Measurements from ENCODE around the gene ST6GALNAC3. TPM values are rescaled to one million over a fixed set of nuclear protein-coding genes. Genes with fewer than 3 reads are reported as not detected.
A peak's percentile ranks its signal among the peaks of the same experiment; 100 is the strongest.

Gene ST6GALNAC3
- total and polyA plus RNA-seq, 2 experiments from 2014 or later: 29.4 to 33.3 TPM

DNA sequence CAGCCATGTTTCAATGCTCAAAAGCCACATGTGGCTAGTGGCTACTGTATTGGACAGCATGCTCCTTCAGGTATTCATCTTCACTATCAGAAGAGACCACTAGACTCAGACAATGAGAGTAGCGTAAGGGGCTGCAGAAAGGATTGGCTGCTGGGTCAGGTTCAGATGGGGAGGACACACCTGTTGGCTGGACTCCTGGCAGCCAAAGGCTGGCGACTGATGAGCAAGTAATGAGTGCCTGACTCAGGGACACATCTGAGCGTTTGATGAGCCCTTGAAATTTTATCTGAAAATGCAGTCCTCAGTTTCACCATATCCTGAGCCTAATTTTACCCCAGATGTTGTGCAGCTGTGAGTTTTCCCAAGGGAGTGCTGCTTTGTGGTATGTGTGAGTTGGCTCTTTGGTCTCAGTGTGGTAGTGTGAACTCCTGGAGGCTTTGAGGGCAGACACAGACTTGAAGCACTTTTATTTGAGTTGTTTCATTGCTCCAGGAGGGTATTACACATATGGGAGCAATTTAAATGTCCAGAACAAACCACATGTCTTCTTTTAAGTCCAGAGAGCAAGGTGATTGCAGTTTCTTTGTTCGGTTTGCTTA lies 9.6 kb downstream of the ST6GALNAC3 start:
- DNase-seq (ENCODE audit: low spot score): no peak
- Histone ChIP-seq H4K20me1 (ENCODE audit: insufficient read depth, poor library complexity, severe bottlenecking) (no peaks in the 10 kb centered on the region), H3K4me2 (no peak overlapping the region), H3K36me3 (replicated peaks; ENCODE audit: insufficient read depth, low read depth) (no peaks in the 10 kb centered on the region), H3K9me2 (replicated peaks; ENCODE audit: insufficient read depth) (no peaks in the 10 kb centered on the region), H3K4me1 (ENCODE audit: insufficient read depth) (peaks cover 40% of the 10 kb centered on the region), H3K4me3 (no peak overlapping the region), H3K27ac (no peak overlapping the region), H2AFZ (no peak overlapping the region), H3K9me3 (ENCODE audit: low read depth) (no peaks in the 10 kb centered on the region), H3K79me2 (peaks cover 83% of the 10 kb centered on the region), H3K27me3 (no peaks in the 10 kb centered on the region)
- TF ChIP-seq, protein P1, sequence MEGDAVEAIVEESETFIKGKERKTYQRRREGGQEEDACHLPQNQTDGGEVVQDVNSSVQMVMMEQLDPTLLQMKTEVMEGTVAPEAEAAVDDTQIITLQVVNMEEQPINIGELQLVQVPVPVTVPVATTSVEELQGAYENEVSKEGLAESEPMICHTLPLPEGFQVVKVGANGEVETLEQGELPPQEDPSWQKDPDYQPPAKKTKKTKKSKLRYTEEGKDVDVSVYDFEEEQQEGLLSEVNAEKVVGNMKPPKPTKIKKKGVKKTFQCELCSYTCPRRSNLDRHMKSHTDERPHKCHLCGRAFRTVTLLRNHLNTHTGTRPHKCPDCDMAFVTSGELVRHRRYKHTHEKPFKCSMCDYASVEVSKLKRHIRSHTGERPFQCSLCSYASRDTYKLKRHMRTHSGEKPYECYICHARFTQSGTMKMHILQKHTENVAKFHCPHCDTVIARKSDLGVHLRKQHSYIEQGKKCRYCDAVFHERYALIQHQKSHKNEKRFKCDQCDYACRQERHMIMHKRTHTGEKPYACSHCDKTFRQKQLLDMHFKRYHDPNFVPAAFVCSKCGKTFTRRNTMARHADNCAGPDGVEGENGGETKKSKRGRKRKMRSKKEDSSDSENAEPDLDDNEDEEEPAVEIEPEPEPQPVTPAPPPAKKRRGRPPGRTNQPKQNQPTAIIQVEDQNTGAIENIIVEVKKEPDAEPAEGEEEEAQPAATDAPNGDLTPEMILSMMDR (IDR thresholded peaks at IDR 0.05; ENCODE audit: poor library complexity): no peak
- TF ChIP-seq EZH2 (IDR thresholded peaks at IDR 0.05; ENCODE audit: borderline replicate concordance) (no peak), EZH2phosphoT487 (IDR thresholded peaks at IDR 0.05; ENCODE audit: low read depth, severe bottlenecking, unreplicated experiment) (no peak)
- 63% methylated on average over 4 of the region's 4 CpGs for WGBS (ENCODE audit: low lambda C conversion rate, missing lambda C conversion rate)

DNA sequence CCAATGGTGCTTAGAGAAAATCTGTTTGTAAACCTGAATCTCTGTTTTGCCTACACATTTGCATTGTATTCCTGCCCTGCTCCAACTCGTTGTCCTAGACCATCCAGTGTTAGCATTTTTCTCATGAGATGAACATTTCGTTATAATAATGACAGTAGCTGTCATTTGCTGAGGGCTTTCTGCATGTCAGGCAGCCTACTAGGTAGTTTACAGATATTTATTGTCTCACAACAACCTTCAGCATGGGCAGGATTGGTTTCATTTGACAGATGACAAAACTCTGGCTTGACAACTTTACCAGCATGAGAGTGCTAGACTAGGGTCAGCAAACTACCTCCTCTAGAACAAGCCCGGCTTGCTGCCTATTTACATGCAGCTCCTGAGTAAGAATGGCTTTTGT lies 10.1 kb downstream of the ST6GALNAC3 start:
- peaks cover 83% of the 10 kb centered on the region for H3K79me2 ChIP-seq
- H4K20me1 ChIP-seq (ENCODE audit: insufficient read depth, poor library complexity, severe bottlenecking): no peaks in the 10 kb centered on the region
- no peaks in the 10 kb centered on the region for H3K9me2 ChIP-seq (replicated peaks; ENCODE audit: insufficient read depth)
- no peaks in the 10 kb centered on the region for H3K9me3 ChIP-seq (ENCODE audit: low read depth)
- no peak overlapping the region for H3K4me2 ChIP-seq
- peaks cover 40% of the 10 kb centered on the region for H3K4me1 ChIP-seq (ENCODE audit: insufficient read depth)
- no peak for TF ChIP-seq EZH2phosphoT487 (IDR thresholded peaks at IDR 0.05; ENCODE audit: low read depth, severe bottlenecking, unreplicated experiment)
- TF ChIP-seq EZH2 (IDR thresholded peaks at IDR 0.05; ENCODE audit: borderline replicate concordance): no peak
- TF ChIP-seq, protein P1 (IDR thresholded peaks at IDR 0.05; ENCODE audit: poor library complexity): no peak
- H3K4me3 ChIP-seq: no peak overlapping the region
- no peak overlapping the region for H3K27ac ChIP-seq
- 62% methylated on average over 3 of the region's 3 CpGs for WGBS (ENCODE audit: low lambda C conversion rate, missing lambda C conversion rate)
- no peak overlapping the region for H2AFZ ChIP-seq
- no peak for DNase-seq (ENCODE audit: low spot score)
- H3K36me3 ChIP-seq (replicated peaks; ENCODE audit: insufficient read depth, low read depth): no peaks in the 10 kb centered on the region
- no peaks in the 10 kb centered on the region for H3K27me3 ChIP-seq

DNA sequence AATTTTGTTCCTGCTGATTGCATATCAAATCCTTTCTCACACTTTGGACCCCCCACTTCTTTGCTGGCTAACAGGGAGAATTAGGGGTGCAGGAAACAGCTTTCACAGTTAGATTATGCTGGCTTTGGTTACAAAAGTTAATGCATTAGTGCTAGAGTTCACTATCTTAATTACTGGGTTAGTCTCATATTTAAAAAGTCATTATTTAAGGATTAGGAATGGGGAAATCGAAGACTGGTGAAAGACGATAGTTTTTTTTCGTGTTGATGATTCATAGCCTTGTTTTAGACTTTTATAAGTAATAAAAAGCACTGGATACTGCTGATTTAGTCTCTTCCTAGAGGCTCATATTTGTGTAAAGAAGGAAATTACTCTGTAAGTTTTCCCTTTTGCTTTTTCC lies 11.6 kb downstream of the ST6GALNAC3 start:
- no peaks in the 10 kb centered on the region for H3K27me3 ChIP-seq
- H3K9me2 ChIP-seq (replicated peaks; ENCODE audit: insufficient read depth): no peaks in the 10 kb centered on the region
- H3K4me1 ChIP-seq (ENCODE audit: insufficient read depth): peaks cover 37% of the 10 kb centered on the region
- H3K79me2 ChIP-seq: peaks cover 72% of the 10 kb centered on the region
- 51% methylated on average over 3 of the region's 3 CpGs for WGBS (ENCODE audit: low lambda C conversion rate, missing lambda C conversion rate)
- H4K20me1 ChIP-seq (ENCODE audit: insufficient read depth, poor library complexity, severe bottlenecking): no peaks in the 10 kb centered on the region
- TF ChIP-seq EZH2 (IDR thresholded peaks at IDR 0.05; ENCODE audit: borderline replicate concordance) (no peak), EZH2phosphoT487 (IDR thresholded peaks at IDR 0.05; ENCODE audit: low read depth, severe bottlenecking, unreplicated experiment) (no peak)
- TF ChIP-seq, protein P1 (IDR thresholded peaks at IDR 0.05; ENCODE audit: poor library complexity): no peak
- no peaks in the 10 kb centered on the region for H3K36me3 ChIP-seq (replicated peaks; ENCODE audit: insufficient read depth, low read depth)
- H2AFZ ChIP-seq: no peak overlapping the region
- H3K4me3 ChIP-seq: no peak overlapping the region
- H3K4me2 ChIP-seq: no peak overlapping the region
- no peaks in the 10 kb centered on the region for H3K9me3 ChIP-seq (ENCODE audit: low read depth)
- H3K27ac ChIP-seq: peak overlapping the region; percentile 9
- DNase-seq (ENCODE audit: low spot score): no peak

Data from hepatocyte (in vitro differentiated cells).